A549 (cell line): ENCODE results near the gene ZC3H14. TPM values are rescaled to one million over a fixed set of nuclear protein-coding genes. Genes with fewer than 3 reads are reported as not detected.

ENCODE experiments used
- ATAC-seq, 2 experiments: fragments of 200-7000 bp in 1 of 2; fragments of >200 bp in 1 of 2; cut with Nextera tagmentation in 1 of 2; cut with Tn5 transposase in 1 of 2; 3 replicates each; pipeline versions ENCODE4 v1.8.0 to v1.9.1; 2018 to 2020; ENCODE audit warnings: mild to moderate bottlenecking in 1 of 2, moderate library complexity in 1 of 2
- CTCF ChIA-PET: fragments of 300-600 bp; sonication (Branson Sonifier 250); formaldehyde crosslinking; extraction: SDS; loops from one replicate; lab custom pipeline; 2021; ENCODE audit warnings: antibody characterized with exemption, inconsistent platforms; lab: Yijun Ruan, JAX
- POLR2A ChIA-PET: fragments of 350-600 bp; formaldehyde crosslinking; extraction: SDS; loops from one replicate; lab custom pipeline; 2021; ENCODE audit warnings: antibody characterized with exemption, inconsistent platforms; lab: Yijun Ruan, JAX
- DNase-seq, 2 experiments: peaks; one replicate each; pipeline versions ENCODE4 v3.0.0 to v3.0.0-alpha.2; 2011 to 2016; ENCODE audit warnings: low read depth in 1 of 2, low spot score in 1 of 2
- FAIRE-seq: peaks from 2 replicates; lab custom pipeline; 2011; peaks lifted over from hg19 to GRCh38; lab: Jason Lieb, UNC
- H3K27ac ChIP-seq, 2 experiments: fragments of >200 bp; sonication (Bioruptor Twin); formaldehyde crosslinking; 3 replicates each; pipeline ENCODE4 v1.5.1; 2016 to 2017
- H3K4me1 ChIP-seq: fragments of >200 bp; sonication (Bioruptor Twin); formaldehyde crosslinking; 3 replicates; pipeline ENCODE4 v1.6.1; 2016
- H3K4me2 ChIP-seq: fragments of >200 bp; sonication (Bioruptor Twin); formaldehyde crosslinking; 3 replicates; pipeline ENCODE4 v1.6.1; 2016
- H3K4me3 ChIP-seq: fragments of >200 bp; sonication (Bioruptor Twin); formaldehyde crosslinking; 3 replicates; pipeline ENCODE4 v1.5.1; 2016
- H3K9me3 ChIP-seq: fragments of >200 bp; sonication (Bioruptor Twin); formaldehyde crosslinking; 3 replicates; pipeline ENCODE4 v1.6.1; 2016
- ATOH8 ChIP-seq: fragments of 250-450 bp; sonication (Bioruptor Pico); IDR thresholded peaks from 2 replicates; pipeline ENCODE4 v1.5.0; 2020; ENCODE audit warnings: low read depth, mild to moderate bottlenecking, moderate library complexity
- CEBPB ChIP-seq, 2 experiments: fragments of >200 bp in 1 of 2; sonication (Bioruptor Twin) in 1 of 2; formaldehyde crosslinking in 1 of 2; IDR thresholded peaks; 2 replicates each; pipeline ENCODE4 v1.6.1; 2012 to 2016
- CHD2 ChIP-seq: fragments of 150-350 bp; IDR thresholded peaks from 2 replicates; pipeline ENCODE4 v1.6.1; 2014; ENCODE audit warnings: low read length; ENCODE audit not compliant: partially characterized antibody
- EHF ChIP-seq: fragments of 250-450 bp; sonication (Bioruptor Pico); IDR thresholded peaks from 2 replicates; pipeline ENCODE4 v1.5.0; 2020; ENCODE audit warnings: mild to moderate bottlenecking
- FOSB ChIP-seq: fragments of 250-450 bp; sonication (Bioruptor Pico); IDR thresholded peaks from 2 replicates; pipeline ENCODE4 v1.5.0; 2020; ENCODE audit warnings: mild to moderate bottlenecking, moderate library complexity
- FOSL2 ChIP-seq, 2 experiments: fragments of 450-650 bp in 1 of 2; fragments of >200 bp in 1 of 2; sonication (Bioruptor Twin) in 1 of 2; formaldehyde crosslinking; IDR thresholded peaks; 2 replicates each; pipeline versions ENCODE4 v1.5.0 to v1.6.1; 2016 to 2020; ENCODE audit warnings: mild to moderate bottlenecking in 1 of 2, moderate library complexity in 1 of 2
- GATA3 ChIP-seq: IDR thresholded peaks from 2 replicates; pipeline ENCODE4 v1.6.1; 2012; ENCODE audit warnings: borderline replicate concordance
- HDAC2 ChIP-seq: fragments of 200-600 bp; sonication (generic); IDR thresholded peaks from 2 replicates; pipeline ENCODE4 v1.6.1; 2016
- HOXA7 ChIP-seq: fragments of 250-450 bp; sonication (Bioruptor Pico); IDR thresholded peaks from 2 replicates; pipeline ENCODE4 v1.5.0; 2020; ENCODE audit warnings: mild to moderate bottlenecking, moderate library complexity
- HOXB5 ChIP-seq: fragments of 250-450 bp; sonication (Bioruptor Pico); IDR thresholded peaks from 2 replicates; pipeline ENCODE4 v1.5.0; 2020; ENCODE audit warnings: mild to moderate bottlenecking, moderate library complexity
- JUN ChIP-seq, 2 experiments: fragments of >200 bp; sonication (Bioruptor Twin); formaldehyde crosslinking; IDR thresholded peaks; 2 replicates in 1 of 2; 3 replicates in 1 of 2; pipeline ENCODE4 v1.6.1; 2016 to 2017
- KDM5A ChIP-seq: fragments of 200-600 bp; sonication (generic); IDR thresholded peaks from 2 replicates; pipeline ENCODE4 v1.6.1; 2016; ENCODE audit warnings: antibody characterized with exemption, mild to moderate bottlenecking
- MAZ ChIP-seq: fragments of 150-350 bp; IDR thresholded peaks from 2 replicates; pipeline ENCODE4 v1.6.1; 2014; ENCODE audit warnings: antibody characterized with exemption, low read depth, low read length, borderline replicate concordance
- NPAS2 ChIP-seq: fragments of 250-450 bp; sonication (Bioruptor Pico); IDR thresholded peaks from 2 replicates; pipeline ENCODE4 v1.8.0; 2022; ENCODE audit warnings: mild to moderate bottlenecking, moderate library complexity, borderline replicate concordance
- PHF8 ChIP-seq: fragments of 200-600 bp; sonication (generic); IDR thresholded peaks from 2 replicates; pipeline ENCODE4 v1.6.1; 2016; ENCODE audit warnings: low read depth, mild to moderate bottlenecking, antibody characterized with exemption, moderate library complexity, borderline replicate concordance
- POLR2A ChIP-seq: IDR thresholded peaks from 2 replicates; pipeline ENCODE4 v1.6.1; 2012; ENCODE audit warnings: mild to moderate bottlenecking, low read length
- RAD21 ChIP-seq, 2 experiments: fragments of >200 bp in 1 of 2; sonication (Bioruptor Twin) in 1 of 2; formaldehyde crosslinking in 1 of 2; IDR thresholded peaks in 1 of 2; conservative IDR thresholded peaks in 1 of 2; 2 replicates in 1 of 2; 3 replicates in 1 of 2; pipeline ENCODE4 v1.6.1; 2012 to 2018; ENCODE audit warnings: inconsistent platforms in 1 of 2
- RNF2 ChIP-seq: fragments of 200-600 bp; sonication (generic); IDR thresholded peaks from 2 replicates; pipeline ENCODE4 v1.6.1; 2016; ENCODE audit warnings: low read depth, mild to moderate bottlenecking, antibody characterized with exemption, moderate library complexity, borderline replicate concordance
- ZFP36 ChIP-seq: fragments of 450-650 bp; IDR thresholded peaks from 2 replicates; pipeline ENCODE4 v1.6.1; 2014; ENCODE audit warnings: borderline replicate concordance; ENCODE audit not compliant: partially characterized antibody
- ZSCAN20 ChIP-seq: fragments of 250-450 bp; sonication (Bioruptor Pico); IDR thresholded peaks from 2 replicates; pipeline ENCODE4 v1.8.0; 2022; ENCODE audit warnings: mild to moderate bottlenecking, moderate library complexity
- WGBS: methylation state at CpG from one replicate; pipeline ENCODE4 v1.1.6; 2017; ENCODE audit errors: missing lambda C conversion rate; 5-methylcytosine and 5-hydroxymethylcytosine counted together
- polyA plus RNA-seq, 4 experiments: library from polyadenylated mRNA; depleted of rRNA in 3 of 4; stranded (reverse); fragments of >200 nt; fragmentation: RNase III in 1 of 4; extraction: RNeasy Plus Mini Kit Qiagen cat#74134 plus additional on column Dnase treatment in 1 of 4; gene quantifications; 2 replicates in 3 of 4; 3 replicates in 1 of 4; pipeline ENCODE4 v1.2.3, GENCODE V29; 2011 to 2017
- TF ChIP-seq, protein P1 (sequence below): fragments of 250-450 bp; sonication (Bioruptor Pico); IDR thresholded peaks from 2 replicates; pipeline ENCODE4 v1.5.0; 2021; ENCODE audit warnings: mild to moderate bottlenecking, moderate library complexity, borderline replicate concordance
- TF ChIP-seq, protein P2 (sequence below): fragments of >200 bp; sonication (Bioruptor Twin); formaldehyde crosslinking; IDR thresholded peaks from 2 replicates; pipeline ENCODE4 v1.6.1; 2016
- TF ChIP-seq, protein P3 (sequence below): fragments of >200 bp; sonication (Bioruptor Twin); formaldehyde crosslinking; IDR thresholded peaks from 3 replicates; pipeline ENCODE4 v1.5.1; 2016

ZC3H14 gene
- polyA plus RNA-seq, 2 of the 4 experiments (the other 2 are of a cell fraction) = 64.5 to 141 TPM

DNA sequence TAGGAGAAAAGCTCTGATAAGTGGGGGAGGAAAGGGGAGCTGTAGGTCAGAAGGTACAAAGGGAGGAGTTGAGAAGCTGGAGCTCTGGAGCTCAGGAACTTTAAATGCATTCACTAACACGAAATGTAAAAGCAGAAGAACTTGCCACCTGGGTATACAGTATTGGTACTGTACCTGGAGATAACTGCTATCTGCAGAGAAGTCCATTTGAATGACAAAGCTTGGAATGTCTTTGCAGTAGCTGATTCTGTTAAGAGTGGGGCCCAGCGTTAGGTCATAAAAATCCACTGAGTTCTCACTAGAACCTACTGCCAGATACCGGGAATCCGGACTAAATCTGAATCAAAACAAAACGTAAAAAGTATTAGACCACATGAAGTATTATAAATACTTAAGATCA is 55.6 kb downstream of the ZC3H14 start:
- Histone ChIP-seq H3K27ac (no peak overlapping the region), H3K4me2 (no peak overlapping the region), H3K4me3 (no peak overlapping the region), H3K4me1 (peaks cover 14% of the 10 kb centered on the region), H3K9me3 (no peaks in the 10 kb centered on the region)
- whole genome bisulfite sequencing = 93% methylated on average over 5 of the region's 5 CpGs
- ChIA-PET POLR2A (no interaction called here), CTCF (no interaction called here)
- ATAC-seq = no peak
- FAIRE-seq = no peak
- no peak for DNase-seq
- no peak for TF ChIP-seq KDM5A
- TF ChIP-seq, protein P1, sequence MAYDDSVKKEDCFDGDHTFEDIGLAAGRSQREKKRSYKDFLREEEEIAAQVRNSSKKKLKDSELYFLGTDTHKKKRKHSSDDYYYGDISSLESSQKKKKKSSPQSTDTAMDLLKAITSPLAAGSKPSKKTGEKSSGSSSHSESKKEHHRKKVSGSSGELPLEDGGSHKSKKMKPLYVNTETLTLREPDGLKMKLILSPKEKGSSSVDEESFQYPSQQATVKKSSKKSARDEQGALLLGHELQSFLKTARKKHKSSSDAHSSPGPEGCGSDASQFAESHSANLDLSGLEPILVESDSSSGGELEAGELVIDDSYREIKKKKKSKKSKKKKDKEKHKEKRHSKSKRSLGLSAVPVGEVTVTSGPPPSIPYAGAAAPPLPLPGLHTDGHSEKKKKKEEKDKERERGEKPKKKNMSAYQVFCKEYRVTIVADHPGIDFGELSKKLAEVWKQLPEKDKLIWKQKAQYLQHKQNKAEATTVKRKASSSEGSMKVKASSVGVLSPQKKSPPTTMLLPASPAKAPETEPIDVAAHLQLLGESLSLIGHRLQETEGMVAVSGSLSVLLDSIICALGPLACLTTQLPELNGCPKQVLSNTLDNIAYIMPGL = no peak
- TF ChIP-seq FOSL2 (IDR thresholded peaks at IDR 0.05) = no peak
- no peak for TF ChIP-seq FOSL2 (CRISPR knock-in tag; IDR thresholded peaks at IDR 0.05)
- no peak for TF ChIP-seq GATA3

DNA sequence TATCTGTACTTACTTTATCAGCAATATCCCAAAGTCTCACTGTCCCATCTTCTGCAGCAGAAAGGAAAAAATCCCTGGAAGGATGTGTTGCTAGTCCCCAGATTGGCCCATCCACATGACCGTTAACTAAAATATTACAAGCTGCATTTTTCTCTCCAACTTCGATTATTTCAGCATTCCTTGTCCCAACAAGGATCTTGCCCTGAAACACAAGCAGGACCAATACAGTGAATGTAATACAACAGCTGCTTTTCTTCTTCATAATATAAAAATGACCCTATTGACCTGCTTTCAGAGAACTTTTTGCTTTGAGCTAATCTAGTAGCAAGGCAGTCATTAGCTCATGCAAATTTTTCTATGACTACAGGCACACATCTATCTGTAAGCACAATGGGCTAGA is 58.3 kb downstream of the ZC3H14 start:
- no peak for ATAC-seq
- CTCF ChIA-PET = no interaction called here
- no peak for DNase-seq
- Histone ChIP-seq H3K4me2 (no peak overlapping the region), H3K9me3 (no peaks in the 10 kb centered on the region), H3K4me1 (no peaks in the 10 kb centered on the region), H3K4me3 (no peak overlapping the region), H3K27ac (no peak overlapping the region)
- 78% methylated on average over 2 of the region's 2 CpGs for WGBS
- FAIRE-seq = no peak
- POLR2A ChIA-PET = no interaction called here
- no peak for TF ChIP-seq FOSL2 (IDR thresholded peaks at IDR 0.05)
- no peak for TF ChIP-seq FOSL2 (CRISPR knock-in tag; IDR thresholded peaks at IDR 0.05)
- TF ChIP-seq ZSCAN20 = no peak
- no peak for TF ChIP-seq NPAS2
- no peak for TF ChIP-seq RNF2
- TF ChIP-seq, protein P2, sequence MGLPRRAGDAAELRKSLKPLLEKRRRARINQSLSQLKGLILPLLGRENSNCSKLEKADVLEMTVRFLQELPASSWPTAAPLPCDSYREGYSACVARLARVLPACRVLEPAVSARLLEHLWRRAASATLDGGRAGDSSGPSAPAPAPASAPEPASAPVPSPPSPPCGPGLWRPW = no peak
- TF ChIP-seq, protein P3, sequence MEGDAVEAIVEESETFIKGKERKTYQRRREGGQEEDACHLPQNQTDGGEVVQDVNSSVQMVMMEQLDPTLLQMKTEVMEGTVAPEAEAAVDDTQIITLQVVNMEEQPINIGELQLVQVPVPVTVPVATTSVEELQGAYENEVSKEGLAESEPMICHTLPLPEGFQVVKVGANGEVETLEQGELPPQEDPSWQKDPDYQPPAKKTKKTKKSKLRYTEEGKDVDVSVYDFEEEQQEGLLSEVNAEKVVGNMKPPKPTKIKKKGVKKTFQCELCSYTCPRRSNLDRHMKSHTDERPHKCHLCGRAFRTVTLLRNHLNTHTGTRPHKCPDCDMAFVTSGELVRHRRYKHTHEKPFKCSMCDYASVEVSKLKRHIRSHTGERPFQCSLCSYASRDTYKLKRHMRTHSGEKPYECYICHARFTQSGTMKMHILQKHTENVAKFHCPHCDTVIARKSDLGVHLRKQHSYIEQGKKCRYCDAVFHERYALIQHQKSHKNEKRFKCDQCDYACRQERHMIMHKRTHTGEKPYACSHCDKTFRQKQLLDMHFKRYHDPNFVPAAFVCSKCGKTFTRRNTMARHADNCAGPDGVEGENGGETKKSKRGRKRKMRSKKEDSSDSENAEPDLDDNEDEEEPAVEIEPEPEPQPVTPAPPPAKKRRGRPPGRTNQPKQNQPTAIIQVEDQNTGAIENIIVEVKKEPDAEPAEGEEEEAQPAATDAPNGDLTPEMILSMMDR = no peak
- no peak for TF ChIP-seq HDAC2
- TF ChIP-seq HOXB5 (CRISPR knock-in tag) = no peak
- no peak for TF ChIP-seq ZFP36
- TF ChIP-seq CHD2 = no peak

DNA sequence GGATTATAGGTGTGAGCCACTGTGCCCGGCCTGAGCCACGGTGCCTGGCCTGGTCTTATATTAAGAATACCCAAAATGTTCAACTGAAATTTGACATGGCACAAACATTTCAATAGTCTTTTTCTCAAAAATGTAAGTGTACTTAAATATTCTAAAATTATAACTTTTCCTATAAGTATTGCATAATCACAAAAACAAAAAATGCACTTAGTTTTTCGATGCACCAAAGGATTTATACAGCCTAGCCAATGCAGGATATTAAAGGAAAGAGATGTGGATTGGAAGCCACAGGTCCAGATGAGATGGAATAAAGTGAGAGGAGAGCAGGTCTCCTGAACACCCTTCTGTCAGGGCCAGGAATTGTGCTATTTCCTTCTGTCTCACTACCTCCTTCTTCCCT is 62.8 kb downstream of the ZC3H14 start:
- WGBS = 86% methylated on average over 3 of the region's 3 CpGs
- Histone ChIP-seq H3K4me2 (no peak overlapping the region), H3K27ac (no peak overlapping the region), H3K4me3 (no peak overlapping the region), H3K4me1 (no peaks in the 10 kb centered on the region), H3K9me3 (no peaks in the 10 kb centered on the region)
- no peak for DNase-seq
- ATAC-seq = no peak
- TF ChIP-seq FOSB (CRISPR knock-in tag) (no peak), PHF8 (no peak), CHD2 (no peak), CEBPB (IDR thresholded peaks at IDR 0.05) (peak in 1 of 2 experiments; percentile 16; a peak in 1 of 4 replicates), RAD21 (conservative IDR thresholded peaks at IDR 0.05 in 1 of 2, IDR thresholded peaks at IDR 0.05 in 1 of 2) (no peak)
- CTCF ChIA-PET = no interaction called here
- POLR2A ChIA-PET = no interaction called here
- no peak for FAIRE-seq

GRCh38 chr14:88628033-88628432 is 65.2 kb downstream of the ZC3H14 start:
- FAIRE-seq = no peak
- no peaks in the 10 kb centered on the region for H3K4me1 ChIP-seq
- H3K4me3 ChIP-seq = no peak overlapping the region
- DNase-seq = no peak
- no peaks in the 10 kb centered on the region for H3K9me3 ChIP-seq
- no peak overlapping the region for H3K4me2 ChIP-seq
- no peak overlapping the region for H3K27ac ChIP-seq
- no peak for ATAC-seq
- CTCF ChIA-PET = no interaction called here
- POLR2A ChIA-PET = no interaction called here
- TF ChIP-seq JUN (IDR thresholded peaks at IDR 0.05) (no peak), CHD2 (no peak), ATOH8 (CRISPR knock-in tag) (no peak), EHF (CRISPR knock-in tag) (no peak), HOXA7 (no peak), POLR2A (no peak), NPAS2 (no peak), MAZ (no peak), ZFP36 (no peak)
